HepG2 (cell line): ENCODE data around the gene POTEI. TPM values are rescaled to one million over a fixed set of nuclear protein-coding genes. Genes with fewer than 3 reads are reported as not detected.
"Not testable (repeated sequence)": the region's sequence is repeated elsewhere in the genome, so short reads cannot be mapped to it uniquely, and the experiment has no call there.

Experiments
- ATAC-seq: fragments of 200-7000 bp; cut with Tn5 transposase; 3 replicates; pipeline ENCODE4 v1.9.1; 2020; ENCODE audit warnings: mild to moderate bottlenecking, moderate library complexity
- BruUV-seq: library from RNA; stranded (reverse); fragments of 400-500 nt; replicated peaks from 2 replicates; lab custom pipeline; 2021; lab: Mats Ljungman, UMichigan
- CTCF ChIA-PET: fragments of 300-600 bp; formaldehyde crosslinking; extraction: SDS; loops from one replicate; lab custom pipeline; 2021; ENCODE audit warnings: low total read pairs, inconsistent platforms, low intra/inter-chr PET ratio; lab: Yijun Ruan, JAX
- POLR2A ChIA-PET: fragments of 350-600 bp; sonication (Branson Sonifier 250); formaldehyde crosslinking; loops from one replicate; lab custom pipeline; 2020; ENCODE audit warnings: antibody characterized with exemption, inconsistent platforms; lab: Yijun Ruan, JAX
- DNase-seq: peaks from one replicate; pipeline ENCODE4 v3.0.0-alpha.2; 2015; ENCODE audit warnings: low spot score
- FAIRE-seq: peaks from 3 replicates; lab custom pipeline; 2011; peaks lifted over from hg19 to GRCh38; lab: Jason Lieb, UNC
- H2AFZ ChIP-seq: one replicate; pipeline ENCODE4 v1.6.1; 2011; ENCODE audit warnings: low read length, inconsistent platforms
- H3K27ac ChIP-seq: fragments of 300-600 bp; 3 replicates; pipeline ENCODE4 v1.8.0; 2011; ENCODE audit warnings: mixed run types, mild to moderate bottlenecking, mixed read lengths, low read length, inconsistent platforms; ENCODE audit not compliant: insufficient read depth; ENCODE audit errors: extremely low read length
- H3K27me3 ChIP-seq, 2 experiments: fragments of 200-600 bp in 1 of 2; 2 replicates in 1 of 2; 3 replicates in 1 of 2; pipeline versions ENCODE4 v1.6.0 to v1.8.0; 2011; ENCODE audit warnings: low read length in 2 of 2, mild to moderate bottlenecking in 2 of 2, moderate library complexity in 2 of 2, inconsistent platforms in 1 of 2; ENCODE audit not compliant: insufficient read depth in 2 of 2, control insufficient read depth in 1 of 2
- H3K36me3 ChIP-seq, 2 experiments: fragments of 200-600 bp in 1 of 2; replicated peaks in 1 of 2; 2 replicates in 1 of 2; 3 replicates in 1 of 2; pipeline versions ENCODE4 v1.5.1 to v1.8.0; 2011; ENCODE audit warnings: low read length in 2 of 2, inconsistent platforms in 1 of 2; ENCODE audit not compliant: insufficient read depth in 2 of 2, control insufficient read depth in 1 of 2
- H3K4me1 ChIP-seq: 2 replicates; pipeline ENCODE4 v1.5.1; 2012; ENCODE audit warnings: low read length, inconsistent platforms; ENCODE audit not compliant: insufficient read depth
- H3K4me2 ChIP-seq: 2 replicates; pipeline ENCODE4 v1.6.0; 2011; ENCODE audit warnings: low read depth, low read length, inconsistent platforms
- H3K4me3 ChIP-seq, 3 experiments: fragments of 200-600 bp in 1 of 3; sonication (generic), shearing (Covaris generic) in 1 of 3; replicated peaks in 1 of 3; 2 replicates each; pipeline ENCODE4 v1.5.1; 2011 to 2016; ENCODE audit warnings: low read length in 3 of 3, inconsistent platforms in 2 of 3, low read depth in 2 of 3, mild to moderate bottlenecking in 2 of 3, control low read depth in 1 of 3, mixed read lengths in 1 of 3; ENCODE audit not compliant: insufficient read depth in 1 of 3
- H3K79me2 ChIP-seq: one replicate; pipeline ENCODE4 v1.6.1; 2011; ENCODE audit warnings: low read length, inconsistent platforms; ENCODE audit not compliant: insufficient read depth
- H3K9ac ChIP-seq: 2 replicates; pipeline ENCODE4 v1.6.0; 2011; ENCODE audit warnings: mild to moderate bottlenecking, low read depth, low read length, inconsistent platforms; ENCODE audit not compliant: insufficient read depth
- H3K9me3 ChIP-seq: 2 replicates; pipeline ENCODE4 v1.5.1; 2012; ENCODE audit warnings: mild to moderate bottlenecking, low read length
- H4K20me1 ChIP-seq: 2 replicates; pipeline ENCODE4 v1.6.0; 2011; ENCODE audit warnings: inconsistent platforms, mild to moderate bottlenecking, low read length, moderate library complexity; ENCODE audit not compliant: insufficient read depth
- WGBS: methylation state at CpG from one replicate; pipeline ENCODE4 v1.1.6; 2017; ENCODE audit warnings: low lambda C conversion rate; 5-methylcytosine and 5-hydroxymethylcytosine counted together
- in situ Hi-C: cut with HindIII; loops from 2 replicates; pipeline ENCODE4 v1.10.0; 2017; ENCODE audit warnings: low pct_unique_long_range_greater_than_20kb; ENCODE audit not compliant: extremely low pct_ligation_motif_present
- intact Hi-C: fragments of 100-400 bp; cut with micrococcal nuclease; formaldehyde crosslinking; loops from one replicate; pipeline ENCODE4 v1.10.0; 2022; ENCODE audit not compliant: unreplicated experiment
- polyA plus RNA-seq, 8 experiments: library from polyadenylated mRNA; depleted of rRNA in 3 of 8; stranded (reverse) in 7 of 8; unstranded in 1 of 8; fragments of >200 nt; fragmentation: Illumina TruSeq in 4 of 8; extraction: Trizol in 4 of 8; gene quantifications; 2 replicates each; pipeline versions ENCODE4 v1.2.1 to v1.2.3, GENCODE V29; 2011 to 2016; ENCODE audit warnings: low read depth in 4 of 8, missing spikeins in 1 of 8, mixed read lengths in 1 of 8; ENCODE audit not compliant: insufficient read depth in 1 of 8
- total RNA-seq, 5 experiments: library from RNA; depleted of rRNA; stranded (reverse); fragments of >200 nt; fragmentation: Illumina TruSeq; extraction: Trizol; gene quantifications; 2 replicates each; pipeline ENCODE4 v1.2.3, GENCODE V29; 2016; ENCODE audit warnings: low read depth in 1 of 5

POTEI gene
- total and polyA plus RNA-seq, 2 of the 13 experiments (the other 11 are each of a cell fraction or from before 2014, with no cell fraction given), result 0.29 to 1.5 TPM

DNA sequence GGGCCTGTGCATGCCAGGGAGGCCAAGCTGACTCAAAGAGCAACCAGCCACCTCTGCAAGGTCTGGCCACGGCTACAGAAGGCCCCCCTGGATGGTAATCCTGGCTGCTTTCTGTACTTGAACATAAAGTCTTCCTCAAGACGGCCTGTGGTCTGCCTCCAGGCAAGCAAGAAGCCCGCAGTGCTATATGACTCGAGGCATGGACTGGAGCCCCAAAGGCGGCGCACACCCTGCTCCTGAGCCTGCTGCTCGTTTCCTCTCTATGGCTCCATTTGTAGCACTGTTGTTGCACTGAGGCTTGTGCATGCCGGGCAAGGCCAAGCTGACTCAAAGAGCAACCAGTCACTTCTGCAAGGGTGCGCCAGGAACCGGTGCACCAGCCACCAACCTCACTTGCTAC lies 57.3 kb downstream of the POTEI start:
- DNase-seq, H2AFZ ChIP-seq, H3K9me3 ChIP-seq, H4K20me1 ChIP-seq, H3K27ac ChIP-seq, H3K36me3 ChIP-seq, H3K9ac ChIP-seq, POLR2A ChIA-PET, H3K4me3 ChIP-seq, FAIRE-seq, in situ Hi-C loops, H3K27me3 ChIP-seq, intact Hi-C loops, H3K79me2 ChIP-seq, H3K4me2 ChIP-seq, H3K4me1 ChIP-seq, ATAC-seq, BruUV-seq, CTCF ChIA-PET: not testable (repeated sequence)
- WGBS, result 20% methylated on average over 6 of the region's 10 CpGs

DNA sequence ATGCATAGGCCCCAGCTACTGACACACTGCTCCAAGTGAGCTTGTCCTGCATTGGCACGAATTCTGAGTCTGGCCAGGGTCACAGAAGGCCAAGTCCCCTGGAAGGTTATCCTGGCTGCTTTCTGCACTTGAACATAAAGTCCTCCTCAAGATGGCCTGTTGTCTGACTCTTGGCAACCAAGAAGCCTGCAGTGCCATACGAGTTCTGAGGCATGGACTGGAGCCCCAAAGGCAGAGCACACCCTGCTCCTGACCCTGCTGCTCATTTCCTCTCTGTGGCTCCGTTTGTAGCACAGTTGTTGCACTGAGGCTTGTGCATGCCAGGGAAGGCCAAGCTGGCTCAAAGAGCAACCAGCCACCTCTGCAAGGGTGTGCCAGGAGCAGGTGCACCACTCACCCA lies 57.9 kb downstream of the POTEI start:
- H4K20me1 ChIP-seq, H3K27ac ChIP-seq, H3K9me3 ChIP-seq, ATAC-seq, CTCF ChIA-PET, BruUV-seq, H3K36me3 ChIP-seq, DNase-seq, FAIRE-seq, H3K9ac ChIP-seq, H2AFZ ChIP-seq, H3K4me3 ChIP-seq, in situ Hi-C loops, intact Hi-C loops, H3K4me1 ChIP-seq, H3K79me2 ChIP-seq, POLR2A ChIA-PET, H3K27me3 ChIP-seq, H3K4me2 ChIP-seq: not testable (repeated sequence)
- WGBS, result 5% methylated on average over 3 of the region's 3 CpGs

DNA sequence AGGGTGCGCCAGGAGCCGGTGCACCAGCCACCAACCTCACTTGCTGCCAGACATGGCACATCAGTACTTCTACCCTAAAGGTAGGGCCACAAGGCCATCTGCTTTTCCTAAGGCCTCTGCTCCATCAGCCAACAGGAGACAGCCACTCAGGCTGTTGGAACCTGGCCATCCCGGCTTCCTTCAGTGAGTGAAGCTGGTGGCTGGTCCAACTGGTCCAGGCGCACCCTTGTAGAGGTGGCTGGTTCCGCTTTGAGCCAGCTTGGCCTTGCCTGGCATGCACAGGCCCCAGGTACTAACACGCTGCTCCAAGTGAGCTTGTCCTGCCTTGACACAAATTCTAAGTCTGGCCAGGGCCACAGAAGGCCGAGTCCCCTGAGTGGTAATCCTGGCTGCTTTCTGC lies 58.8 kb downstream of the POTEI start:
- CTCF ChIA-PET, H2AFZ ChIP-seq, BruUV-seq, H3K9me3 ChIP-seq, H3K9ac ChIP-seq, H3K36me3 ChIP-seq, POLR2A ChIA-PET, H3K4me3 ChIP-seq, FAIRE-seq, DNase-seq, H4K20me1 ChIP-seq, H3K4me1 ChIP-seq, in situ Hi-C loops, intact Hi-C loops, ATAC-seq, H3K4me2 ChIP-seq, H3K27me3 ChIP-seq, H3K27ac ChIP-seq, H3K79me2 ChIP-seq: not testable (repeated sequence)
- 33% methylated on average over 3 of the region's 7 CpGs for WGBS

DNA sequence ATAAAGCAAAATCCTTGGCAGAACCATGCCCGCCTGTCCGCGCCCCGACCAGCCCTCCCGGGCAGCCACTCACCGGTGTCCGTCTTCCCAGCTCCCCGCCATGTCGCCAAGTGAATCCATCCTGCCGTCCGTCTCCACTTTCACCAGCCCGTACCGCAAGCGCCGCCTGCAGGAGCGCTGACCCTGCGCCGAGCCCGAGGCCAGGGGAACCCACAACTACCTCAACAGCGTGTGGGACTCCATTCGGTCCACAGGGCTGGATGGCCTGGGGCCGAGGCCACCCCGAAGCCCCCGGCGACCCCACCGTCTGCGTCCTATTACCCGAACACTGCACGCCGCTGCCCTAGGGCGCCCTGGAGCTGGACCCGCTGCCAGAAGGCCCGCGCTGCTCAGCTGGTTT lies 81.5 kb downstream of the POTEI start:
- H3K4me2 ChIP-seq, H4K20me1 ChIP-seq, H3K27me3 ChIP-seq, H3K9me3 ChIP-seq, H3K79me2 ChIP-seq, CTCF ChIA-PET, in situ Hi-C loops, H2AFZ ChIP-seq, FAIRE-seq, BruUV-seq, H3K4me3 ChIP-seq, H3K4me1 ChIP-seq, H3K27ac ChIP-seq, intact Hi-C loops, POLR2A ChIA-PET, H3K9ac ChIP-seq, DNase-seq, ATAC-seq, H3K36me3 ChIP-seq: not testable (repeated sequence)
- 69% methylated on average over 34 of the region's 34 CpGs for WGBS
